H9 (cell line): ENCODE data around the gene DNMT3L. TPM values are rescaled to one million over a fixed set of nuclear protein-coding genes. Genes with fewer than 3 reads are reported as not detected.
A peak's percentile ranks its signal among the peaks of the same experiment; 100 is the strongest.

Experiments used
- DNase-seq: peaks from one replicate; pipeline ENCODE4 v3.0.0-alpha.2; 2017
- H2AFZ ChIP-seq: one replicate; pipeline ENCODE4 v1.6.1; 2013; ENCODE audit warnings: mild to moderate bottlenecking, low read length, control low read depth, moderate library complexity
- H2AK5ac ChIP-seq: 2 replicates; pipeline ENCODE4 v1.6.1; 2013; ENCODE audit warnings: low read length, control low read depth, mixed read lengths; ENCODE audit not compliant: insufficient read length
- H2BK120ac ChIP-seq: one replicate; pipeline ENCODE4 v1.6.1; 2013; ENCODE audit warnings: low read depth, mild to moderate bottlenecking, low read length, control low read depth, inconsistent platforms; ENCODE audit not compliant: poor library complexity, severe bottlenecking
- H2BK12ac ChIP-seq: 2 replicates; pipeline ENCODE4 v1.6.1; 2013; ENCODE audit warnings: low read length, control low read depth, mixed read lengths, low read depth; ENCODE audit not compliant: insufficient read length
- H2BK15ac ChIP-seq: 2 replicates; pipeline ENCODE4 v1.6.1; 2013; ENCODE audit warnings: low read depth, low read length, control low read depth
- H2BK20ac ChIP-seq: one replicate; pipeline ENCODE4 v1.6.1; 2013; ENCODE audit warnings: low read depth, mild to moderate bottlenecking, low read length, control low read depth, inconsistent platforms; ENCODE audit not compliant: poor library complexity, severe bottlenecking
- H2BK5ac ChIP-seq: 2 replicates; pipeline ENCODE4 v1.6.1; 2013; ENCODE audit warnings: low read length, control low read depth, mixed read lengths; ENCODE audit not compliant: insufficient read length
- H3K14ac ChIP-seq: 2 replicates; pipeline ENCODE4 v1.6.1; 2013; ENCODE audit warnings: low read length, control low read depth; ENCODE audit not compliant: insufficient read depth
- H3K18ac ChIP-seq: 2 replicates; pipeline ENCODE4 v1.6.1; 2013; ENCODE audit warnings: low read depth, mild to moderate bottlenecking, mixed read lengths, low read length, control low read depth; ENCODE audit not compliant: insufficient read length
- H3K23ac ChIP-seq: 2 replicates; pipeline ENCODE4 v1.6.1; 2013; ENCODE audit warnings: low read length, control low read depth, mixed read lengths, low read depth; ENCODE audit not compliant: insufficient read length
- H3K23me2 ChIP-seq: 2 replicates; pipeline ENCODE4 v1.6.1; 2013; ENCODE audit warnings: low read depth, mild to moderate bottlenecking, mixed read lengths, low read length, control low read depth; ENCODE audit not compliant: insufficient read length, poor library complexity, severe bottlenecking
- H3K27ac ChIP-seq: 2 replicates; pipeline ENCODE4 v1.5.1; 2013; ENCODE audit warnings: low read length, control low read depth, mixed read lengths, low read depth; ENCODE audit not compliant: insufficient read length
- H3K27me3 ChIP-seq: 2 replicates; pipeline ENCODE4 v1.6.1; 2013; ENCODE audit warnings: low read length, control low read depth, inconsistent platforms; ENCODE audit not compliant: insufficient read depth
- H3K4ac ChIP-seq: 2 replicates; pipeline ENCODE4 v1.6.1; 2013; ENCODE audit warnings: low read depth, mild to moderate bottlenecking, control low read depth, inconsistent platforms, low read length, moderate library complexity
- H3K4me1 ChIP-seq: 2 replicates; pipeline ENCODE4 v1.6.1; 2013; ENCODE audit warnings: low read length, control low read depth, inconsistent platforms; ENCODE audit not compliant: insufficient read depth
- H3K4me2 ChIP-seq: 2 replicates; pipeline ENCODE4 v1.6.1; 2013; ENCODE audit warnings: low read length, control low read depth, mixed read lengths; ENCODE audit not compliant: insufficient read length, insufficient read depth
- H3K56ac ChIP-seq: 2 replicates; pipeline ENCODE4 v1.6.1; 2013; ENCODE audit warnings: low read depth, mild to moderate bottlenecking, mixed read lengths, low read length, control low read depth; ENCODE audit not compliant: insufficient read length
- H3K79me1 ChIP-seq: 2 replicates; pipeline ENCODE4 v1.6.1; 2013; ENCODE audit warnings: low read depth, mild to moderate bottlenecking, moderate library complexity, low read length, control low read depth, inconsistent platforms; ENCODE audit not compliant: insufficient read depth, poor library complexity, severe bottlenecking
- H3K79me2 ChIP-seq: 2 replicates; pipeline ENCODE4 v1.6.1; 2013; ENCODE audit warnings: low read length, control low read depth, inconsistent platforms; ENCODE audit not compliant: insufficient read depth
- H3K9ac ChIP-seq: 2 replicates; pipeline ENCODE4 v1.6.1; 2013; ENCODE audit warnings: low read length, control low read depth, mixed read lengths; ENCODE audit not compliant: insufficient read length; ENCODE audit errors: extremely low read depth
- H3K9me3 ChIP-seq: one replicate; pipeline ENCODE4 v1.6.1; 2013; ENCODE audit warnings: low read depth, low read length, inconsistent platforms; ENCODE audit not compliant: control insufficient read depth
- H3T11ph ChIP-seq: one replicate; pipeline ENCODE4 v1.6.1; 2013; ENCODE audit warnings: mild to moderate bottlenecking, low read length, control low read depth, inconsistent platforms
- H4K20me1 ChIP-seq: one replicate; pipeline ENCODE4 v1.6.1; 2013; ENCODE audit not compliant: control insufficient read depth, insufficient read length, insufficient read depth
- H4K5ac ChIP-seq: 2 replicates; pipeline ENCODE4 v1.6.1; 2013; ENCODE audit warnings: low read depth, mild to moderate bottlenecking, mixed read lengths, low read length, control low read depth; ENCODE audit not compliant: insufficient read length
- H4K8ac ChIP-seq: replicated peaks from 2 replicates; pipeline ENCODE4 v1.6.1; 2013; ENCODE audit warnings: low read length, control low read depth, mixed read lengths, low read depth; ENCODE audit not compliant: insufficient read length
- H4K91ac ChIP-seq: 2 replicates; pipeline ENCODE4 v1.6.1; 2013; ENCODE audit warnings: low read depth, mild to moderate bottlenecking, moderate library complexity, mixed read lengths, low read length, control low read depth; ENCODE audit not compliant: insufficient read length
- H3K27ac Mint-ChIP-seq, 3 experiments: 2 replicates in 2 of 3; 3 replicates in 1 of 3; pipeline ENCODE4 v1.8.0; 2020 to 2021; ENCODE audit warnings: mixed read lengths in 3 of 3, mild to moderate bottlenecking in 1 of 3, moderate library complexity in 1 of 3
- H3K27me3 Mint-ChIP-seq: 2 replicates; pipeline ENCODE4 v1.8.0; 2021; ENCODE audit warnings: low read depth, mild to moderate bottlenecking, moderate library complexity, mixed read lengths
- H3K36me3 Mint-ChIP-seq, 3 experiments: 2 replicates in 2 of 3; 3 replicates in 1 of 3; pipeline ENCODE4 v1.8.0; 2020 to 2021; ENCODE audit warnings: low read depth in 3 of 3, mixed read lengths in 3 of 3; ENCODE audit not compliant: insufficient read depth in 1 of 3
- H3K4me1 Mint-ChIP-seq, 2 experiments: 2 replicates each; pipeline ENCODE4 v1.8.0; 2020; ENCODE audit warnings: mixed read lengths in 2 of 2
- H3K4me3 Mint-ChIP-seq, 2 experiments: 2 replicates in 1 of 2; 3 replicates in 1 of 2; pipeline ENCODE4 v1.8.0; 2020 to 2021; ENCODE audit warnings: mild to moderate bottlenecking in 2 of 2, mixed read lengths in 2 of 2, moderate library complexity in 1 of 2
- H3K9me3 Mint-ChIP-seq, 2 experiments: 2 replicates in 1 of 2; 3 replicates in 1 of 2; pipeline ENCODE4 v1.8.0; 2020; ENCODE audit warnings: mild to moderate bottlenecking in 2 of 2, mixed read lengths in 2 of 2, moderate library complexity in 1 of 2
- CTCF ChIP-seq: fragments of 200-600 bp; sonication (generic); conservative IDR thresholded peaks from 3 replicates; pipeline ENCODE4 v1.8.0; 2021; ENCODE audit warnings: antibody characterized with exemption, mild to moderate bottlenecking
- WGBS: extraction: QIAGEN DNeasy Blood & Tissue Kit; methylation state at CpG from one replicate; pipeline ENCODE4 v1.1.7; 2013; ENCODE audit warnings: missing lambda C conversion rate, low lambda C conversion rate, mixed read lengths; ENCODE audit not compliant: insufficient read length; ENCODE audit errors: extremely low coverage; 5-methylcytosine and 5-hydroxymethylcytosine counted together
- total RNA-seq: library from RNA; stranded (reverse); gene quantifications from 2 replicates; pipeline ENCODE4 v1.2.1, GENCODE V29; 2021

DNMT3L gene
- total RNA-seq, 1 experiment from 2014 or later = 0.77 TPM

- Histone ChIP-seq H2AFZ (no peak overlapping the region), H2BK15ac (no peak overlapping the region), H4K8ac (no peak overlapping the region), H3K4ac (no peak overlapping the region), H3K23ac (no peak overlapping the region), H2BK5ac (no peak overlapping the region), H3K14ac (no peak overlapping the region; the same call in 1 of the 2 replicates), H2BK20ac (no peak overlapping the region), H3K23me2 (no peaks in the 10 kb centered on the region), H3K56ac (no peak overlapping the region), H3K4me1 (no peaks in the 10 kb centered on the region), H2BK12ac (no peak overlapping the region), H4K20me1 (no peaks in the 10 kb centered on the region), H4K5ac (no peak overlapping the region), H3K79me2 (no peaks in the 10 kb centered on the region), H3K9ac (no peak overlapping the region), H3K18ac (no peak overlapping the region), H3K27me3 (no peaks in the 10 kb centered on the region), H3K4me2 (no peak overlapping the region), H3K9me3 (no peaks in the 10 kb centered on the region), H2BK120ac (no peak overlapping the region), H2AK5ac (no peak overlapping the region), H3T11ph (no peak overlapping the region), H4K91ac (no peak overlapping the region), H3K79me1 (no peaks in the 10 kb centered on the region), H3K27ac (no peak overlapping the region)
- Mint-ChIP-seq H3K9me3 (no peaks in the 10 kb centered on the region), H3K36me3 (no peaks in the 10 kb centered on the region), H3K27me3 (peaks cover 2% of the 10 kb centered on the region), H3K4me1 (peaks cover 0 to 5% of the 10 kb centered on the region in 2 experiments; a peak in 1 of 4 replicates), H3K27ac (peak overlapping the region in 2 of 3 experiments; percentile 55 to 57; a peak in 2 of 7 replicates), H3K4me3 (no peak overlapping the region)
- no CpG with 5 or more reads among the region's 16 CpGs for WGBS
- TF ChIP-seq CTCF = no peak
- DNase-seq = no peak
These were observed 28.8 kb upstream of the DNMT3L start for GRCh38 chr21:44290327-44291077.
